Ascending aorta (tissue), 2 donors: Measurements from ENCODE around the gene CPM. TPM values are rescaled to one million over a fixed set of nuclear protein-coding genes. Genes with fewer than 3 reads are reported as not detected.

Source experiments
- DNase-seq, 2 donors: peaks; one replicate each; pipeline ENCODE4 v3.0.0-alpha.2; 2019; ENCODE audit warnings: low spot score in 2 of 2
- H3K27ac ChIP-seq, 2 donors: fragments of 200-600 bp; sonication (generic); one replicate each; pipeline ENCODE4 v1.5.1; 2016 to 2017; ENCODE audit warnings: mild to moderate bottlenecking in 1 of 2
- H3K27me3 ChIP-seq: fragments of 200-600 bp; sonication (generic); one replicate; pipeline ENCODE4 v1.5.1; 2017
- H3K36me3 ChIP-seq, 2 donors: fragments of 200-600 bp; sonication (generic); one replicate each; pipeline ENCODE4 v1.5.1; 2016
- H3K4me1 ChIP-seq, 2 donors: fragments of 200-600 bp; sonication (generic); one replicate each; pipeline ENCODE4 v1.5.1; 2016 to 2017; ENCODE audit warnings: mild to moderate bottlenecking in 1 of 2
- H3K4me3 ChIP-seq, 2 donors: fragments of 200-600 bp; sonication (generic); one replicate each; pipeline ENCODE4 v1.5.1; 2016 to 2017; ENCODE audit warnings: mild to moderate bottlenecking in 1 of 2
- H3K9me3 ChIP-seq, 2 donors: fragments of 200-600 bp; sonication (generic); one replicate each; pipeline ENCODE4 v1.5.1; 2016
- intact Hi-C: fragments of 100-400 bp; cut with DNase I; formaldehyde crosslinking; loops from one replicate; pipeline ENCODE4 v1.15.1; 2023
- total RNA-seq: library from RNA; depleted of rRNA; stranded (reverse); fragments of >200 nt; gene quantifications from one replicate; pipeline ENCODE4 v1.1.0, GENCODE V29; 2016
- TF ChIP-seq, protein P1 (sequence below), 3 experiments: fragments of 200-600 bp in 2 of 3; fragments of 450-650 bp in 1 of 3; sonication (generic) in 2 of 3; IDR thresholded peaks; one replicate each; pipeline ENCODE4 v1.5.1; 2016 to 2019; ENCODE audit warnings: antibody characterized with exemption in 3 of 3, mild to moderate bottlenecking in 1 of 3, moderate library complexity in 1 of 3

CPM gene
- total RNA-seq, 1 donor from 2014 or later = 48.1 TPM

DNA sequence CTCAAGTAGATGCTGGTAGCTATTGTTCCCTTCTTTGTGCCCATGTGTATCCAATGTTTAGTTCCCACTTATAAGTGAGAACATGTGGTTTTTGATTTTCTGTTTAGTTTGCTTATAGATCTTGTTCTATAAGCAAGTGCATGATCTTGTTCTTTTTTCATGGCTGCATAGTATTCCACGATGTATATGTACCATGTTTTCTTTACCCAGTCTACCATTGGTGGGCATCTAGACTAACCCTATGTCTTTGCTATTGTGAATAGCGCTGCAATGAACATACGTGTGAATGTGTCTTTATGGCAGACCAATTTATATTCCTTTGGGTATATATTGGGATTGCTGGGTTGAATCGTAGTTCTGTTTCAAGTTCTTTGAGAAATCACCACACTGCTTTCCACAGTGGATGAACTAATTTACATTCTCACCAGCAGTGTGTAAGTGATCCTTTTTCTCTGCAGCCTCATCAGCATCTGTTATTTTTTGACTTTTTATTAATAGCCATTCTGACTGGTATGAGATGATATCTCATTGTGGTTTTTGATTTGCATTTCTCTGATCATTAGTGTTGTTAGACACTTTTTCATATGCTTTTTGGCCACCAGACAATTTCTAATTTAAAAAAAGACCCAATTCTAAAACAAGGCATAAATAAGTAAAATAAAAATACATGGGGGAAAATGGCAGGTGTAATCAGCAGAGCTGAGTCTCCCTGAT, 50.6 kb downstream of the CPM start:
- Histone ChIP-seq H3K9me3 (no peaks in the 10 kb centered on the region), H3K4me1 (no peaks in the 10 kb centered on the region), H3K27ac (no peak overlapping the region), H3K4me3 (no peak overlapping the region), H3K36me3 (no peaks in the 10 kb centered on the region), H3K27me3 (no peaks in the 10 kb centered on the region)
- no peak for DNase-seq
- TF ChIP-seq, protein P1, sequence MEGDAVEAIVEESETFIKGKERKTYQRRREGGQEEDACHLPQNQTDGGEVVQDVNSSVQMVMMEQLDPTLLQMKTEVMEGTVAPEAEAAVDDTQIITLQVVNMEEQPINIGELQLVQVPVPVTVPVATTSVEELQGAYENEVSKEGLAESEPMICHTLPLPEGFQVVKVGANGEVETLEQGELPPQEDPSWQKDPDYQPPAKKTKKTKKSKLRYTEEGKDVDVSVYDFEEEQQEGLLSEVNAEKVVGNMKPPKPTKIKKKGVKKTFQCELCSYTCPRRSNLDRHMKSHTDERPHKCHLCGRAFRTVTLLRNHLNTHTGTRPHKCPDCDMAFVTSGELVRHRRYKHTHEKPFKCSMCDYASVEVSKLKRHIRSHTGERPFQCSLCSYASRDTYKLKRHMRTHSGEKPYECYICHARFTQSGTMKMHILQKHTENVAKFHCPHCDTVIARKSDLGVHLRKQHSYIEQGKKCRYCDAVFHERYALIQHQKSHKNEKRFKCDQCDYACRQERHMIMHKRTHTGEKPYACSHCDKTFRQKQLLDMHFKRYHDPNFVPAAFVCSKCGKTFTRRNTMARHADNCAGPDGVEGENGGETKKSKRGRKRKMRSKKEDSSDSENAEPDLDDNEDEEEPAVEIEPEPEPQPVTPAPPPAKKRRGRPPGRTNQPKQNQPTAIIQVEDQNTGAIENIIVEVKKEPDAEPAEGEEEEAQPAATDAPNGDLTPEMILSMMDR (IDR thresholded peaks at IDR 0.05) = no peak
- intact Hi-C loops = no loop called here

DNA sequence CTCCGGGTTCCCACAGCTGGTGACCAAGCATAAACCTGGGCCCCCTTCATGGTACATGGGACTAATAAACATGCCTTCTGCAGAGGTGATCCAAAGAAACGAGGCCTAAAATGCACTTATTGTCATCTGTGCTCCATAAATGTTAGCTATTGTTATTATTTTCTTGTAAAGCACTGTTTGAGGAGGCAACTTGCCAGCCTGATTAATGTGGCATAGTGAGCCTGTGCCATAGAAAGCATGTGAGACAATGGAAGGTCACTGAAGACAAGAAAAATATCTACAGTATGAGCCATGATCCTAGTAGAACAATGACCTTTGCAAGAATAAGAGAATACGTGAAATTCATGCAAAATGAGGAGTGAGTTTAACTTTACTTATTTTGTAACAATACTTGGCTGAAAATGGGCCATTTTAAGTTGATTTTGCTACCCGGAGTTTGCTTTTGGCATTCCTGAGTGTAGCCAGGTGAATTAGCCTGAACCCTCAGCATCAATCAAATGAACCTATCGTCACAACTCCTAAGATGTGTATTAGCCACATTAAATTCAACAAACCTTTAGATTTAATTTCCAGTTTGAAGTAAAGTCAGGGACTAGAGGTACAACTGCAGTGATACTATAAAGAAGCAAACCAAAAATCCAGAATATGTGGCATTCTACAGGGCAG, 52.2 kb downstream of the CPM start:
- no peak for DNase-seq
- Histone ChIP-seq H3K9me3 (no peaks in the 10 kb centered on the region), H3K4me1 (no peaks in the 10 kb centered on the region), H3K4me3 (no peak overlapping the region), H3K36me3 (no peaks in the 10 kb centered on the region), H3K27ac (no peak overlapping the region), H3K27me3 (no peaks in the 10 kb centered on the region)
- intact Hi-C loops = no loop called here
- TF ChIP-seq, protein P1 (IDR thresholded peaks at IDR 0.05) = no peak

DNA sequence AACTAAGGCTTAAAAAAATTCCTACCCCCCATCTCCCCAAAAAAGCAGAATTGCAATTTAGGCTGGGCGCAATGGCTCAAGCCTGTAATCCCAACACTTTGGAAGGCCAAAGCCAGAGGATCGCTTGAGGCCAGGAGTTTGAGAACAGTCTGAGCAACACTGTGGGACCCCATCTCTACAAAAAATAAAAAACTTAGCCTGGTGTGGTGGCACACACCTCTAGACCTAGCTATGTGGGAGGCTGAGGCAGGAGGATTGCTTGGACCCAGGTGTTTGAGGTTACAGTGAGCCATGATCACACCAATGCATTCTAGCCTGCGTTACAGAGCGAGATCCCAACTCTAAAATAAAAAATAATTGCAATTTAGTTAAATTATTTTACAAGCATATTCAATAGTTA, 54.1 kb downstream of the CPM start:
- H3K4me3 ChIP-seq = no peak overlapping the region
- intact Hi-C loops = no loop called here
- TF ChIP-seq, protein P1 (IDR thresholded peaks at IDR 0.05) = no peak
- H3K9me3 ChIP-seq = no peaks in the 10 kb centered on the region
- H3K27me3 ChIP-seq = no peaks in the 10 kb centered on the region
- no peaks in the 10 kb centered on the region for H3K4me1 ChIP-seq
- H3K27ac ChIP-seq = no peak overlapping the region
- H3K36me3 ChIP-seq = no peaks in the 10 kb centered on the region
- DNase-seq = no peak

DNA sequence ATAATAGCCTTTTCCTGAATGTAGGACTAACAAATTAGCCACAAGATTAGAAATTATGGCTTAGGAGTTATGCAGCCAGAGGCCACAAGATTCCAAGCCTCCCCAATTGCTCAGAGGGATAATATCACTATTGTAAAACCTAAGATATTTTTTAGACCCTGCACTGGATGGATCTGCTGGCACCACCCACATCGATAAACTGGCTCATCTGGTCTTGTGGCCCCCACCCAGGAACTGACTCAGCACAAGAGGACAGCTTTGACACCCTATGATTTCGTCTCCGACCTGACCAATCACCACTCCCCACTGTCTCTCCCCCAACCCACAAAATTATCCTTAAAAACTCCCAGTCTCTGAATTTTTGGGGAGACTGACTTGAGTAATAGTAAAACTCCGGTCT, 54.7 kb downstream of the CPM start:
- no peak for DNase-seq
- Histone ChIP-seq H3K4me1 (no peaks in the 10 kb centered on the region), H3K36me3 (no peaks in the 10 kb centered on the region), H3K27ac (no peak overlapping the region), H3K9me3 (no peaks in the 10 kb centered on the region), H3K27me3 (no peaks in the 10 kb centered on the region), H3K4me3 (no peak overlapping the region)
- TF ChIP-seq, protein P1 (IDR thresholded peaks at IDR 0.05) = no peak
- intact Hi-C loops = no loop called here

DNA sequence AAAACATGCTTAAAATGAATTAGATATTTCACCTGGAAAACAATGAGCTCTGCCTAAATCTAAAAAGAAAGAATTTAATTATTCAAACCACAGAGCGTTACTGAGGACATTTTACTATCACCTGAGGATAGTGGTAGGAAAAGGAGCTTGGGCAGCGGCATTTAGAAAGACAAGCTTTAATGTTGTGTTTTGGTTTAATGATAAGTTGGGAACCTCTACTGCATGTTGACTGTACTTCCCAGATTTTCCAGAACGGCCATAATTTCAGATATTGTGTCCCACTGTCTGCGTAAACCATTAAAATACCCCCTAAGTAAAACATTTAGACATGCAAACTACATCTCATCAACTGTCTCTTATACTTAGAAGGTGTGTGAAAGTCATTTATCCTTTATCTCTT, 55.4 kb downstream of the CPM start:
- TF ChIP-seq, protein P1 (IDR thresholded peaks at IDR 0.05) = no peak
- DNase-seq = no peak
- H3K36me3 ChIP-seq = no peaks in the 10 kb centered on the region

More for the DNA sequence above, 55.4 kb downstream of the CPM start:
- Histone ChIP-seq H3K4me1 (no peaks in the 10 kb centered on the region), H3K27me3 (no peaks in the 10 kb centered on the region), H3K4me3 (no peak overlapping the region), H3K9me3 (no peaks in the 10 kb centered on the region), H3K27ac (no peak overlapping the region)
- intact Hi-C loops = no loop called here
